NCI-H1436 (cell line): ENCODE measurements around the gene C1QTNF6.
"Not testable (repeated sequence)": the region's sequence is repeated elsewhere in the genome, so short reads cannot be mapped to it uniquely, and the experiment has no call there.

ENCODE experiments used
- DNase-seq: peaks from one replicate; lab custom pipeline; 2025; lab: John Stamatoyannopoulos, UW

C1QTNF6 gene

DNA sequence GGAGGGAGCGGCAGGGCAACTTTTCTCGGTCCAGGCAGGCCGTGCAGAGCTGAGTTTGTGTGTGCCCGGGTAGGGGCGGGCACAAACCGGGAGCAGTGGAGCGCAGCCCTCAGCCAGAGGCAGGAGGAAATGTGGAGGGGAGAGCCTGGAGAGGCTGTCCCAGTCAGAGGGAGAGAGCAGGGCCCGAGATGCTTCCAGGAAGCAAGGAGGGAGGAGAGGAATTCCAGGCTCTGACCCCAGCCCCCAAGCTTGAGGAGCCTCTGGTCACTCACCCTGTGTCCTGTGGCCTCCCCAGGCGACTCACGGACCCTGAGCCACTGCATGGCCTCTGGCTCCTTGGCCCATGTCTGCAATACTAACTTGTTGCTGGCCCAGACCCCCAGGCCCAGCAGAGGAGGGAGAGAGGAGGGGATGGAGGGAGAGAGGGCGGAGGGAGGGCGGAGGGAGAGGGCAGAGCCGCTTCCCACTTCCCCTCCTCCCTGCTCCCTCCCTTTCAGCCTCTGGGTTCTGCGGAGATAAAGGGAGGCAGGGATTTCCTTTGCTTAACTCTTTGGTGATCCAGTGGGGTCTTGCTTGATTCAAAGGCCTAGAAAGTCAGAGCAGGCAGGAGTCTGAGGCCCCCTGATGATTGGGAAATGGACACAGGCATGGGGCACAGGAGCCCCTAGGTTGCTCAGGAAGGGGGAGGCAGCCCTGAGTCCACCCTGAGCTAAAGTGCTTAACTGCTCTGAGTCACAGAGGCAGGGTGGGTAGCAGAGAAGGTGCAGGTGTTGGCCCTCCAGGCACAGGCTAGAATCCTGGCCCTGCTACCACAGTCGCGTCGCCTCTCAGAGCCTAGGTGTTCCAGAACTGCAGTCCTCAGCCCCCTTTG lies at the start of gene C1QTNF6:
TSS of gene C1QTNF6 (minus strand) at position 357 of the 871 bp plus-strand sequence. CDS start at position 323, 34 bp downstream.
- no peak for DNase-seq

DNA sequence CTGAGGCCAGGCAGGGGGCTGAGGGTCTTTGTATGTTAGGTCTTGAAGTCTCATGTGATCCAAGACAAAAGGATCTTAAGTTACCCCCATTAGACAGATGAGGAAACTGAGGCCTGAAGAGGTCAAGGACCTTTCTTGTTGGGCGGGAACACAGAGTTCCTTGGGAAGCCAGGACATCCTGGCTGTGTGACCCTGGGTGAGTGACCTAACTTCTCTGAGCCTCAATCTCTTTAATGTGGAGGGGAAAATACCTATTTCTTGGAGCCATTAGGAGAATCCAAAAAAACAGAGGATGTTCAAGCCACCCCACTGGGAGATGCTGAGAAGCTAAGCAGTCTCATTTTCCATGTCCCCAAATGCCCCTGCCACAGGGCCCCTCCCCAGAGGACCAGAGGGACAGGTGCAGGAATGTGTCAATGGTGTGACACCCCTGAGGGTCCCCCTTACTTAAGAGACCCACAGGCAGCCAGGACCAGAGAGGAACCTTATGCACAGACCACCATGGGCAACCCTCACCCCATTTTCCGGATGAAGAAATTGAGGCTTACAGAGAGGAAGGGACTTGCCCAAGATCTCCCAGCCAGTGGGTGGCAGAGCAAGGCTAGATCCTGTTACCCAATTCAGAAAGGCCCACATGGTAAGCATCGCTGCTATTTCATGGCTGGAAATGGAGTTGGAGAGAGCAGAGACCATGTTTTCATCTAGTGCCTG lies 48.0 kb upstream of the C1QTNF6 start:
- no peak for DNase-seq

DNA sequence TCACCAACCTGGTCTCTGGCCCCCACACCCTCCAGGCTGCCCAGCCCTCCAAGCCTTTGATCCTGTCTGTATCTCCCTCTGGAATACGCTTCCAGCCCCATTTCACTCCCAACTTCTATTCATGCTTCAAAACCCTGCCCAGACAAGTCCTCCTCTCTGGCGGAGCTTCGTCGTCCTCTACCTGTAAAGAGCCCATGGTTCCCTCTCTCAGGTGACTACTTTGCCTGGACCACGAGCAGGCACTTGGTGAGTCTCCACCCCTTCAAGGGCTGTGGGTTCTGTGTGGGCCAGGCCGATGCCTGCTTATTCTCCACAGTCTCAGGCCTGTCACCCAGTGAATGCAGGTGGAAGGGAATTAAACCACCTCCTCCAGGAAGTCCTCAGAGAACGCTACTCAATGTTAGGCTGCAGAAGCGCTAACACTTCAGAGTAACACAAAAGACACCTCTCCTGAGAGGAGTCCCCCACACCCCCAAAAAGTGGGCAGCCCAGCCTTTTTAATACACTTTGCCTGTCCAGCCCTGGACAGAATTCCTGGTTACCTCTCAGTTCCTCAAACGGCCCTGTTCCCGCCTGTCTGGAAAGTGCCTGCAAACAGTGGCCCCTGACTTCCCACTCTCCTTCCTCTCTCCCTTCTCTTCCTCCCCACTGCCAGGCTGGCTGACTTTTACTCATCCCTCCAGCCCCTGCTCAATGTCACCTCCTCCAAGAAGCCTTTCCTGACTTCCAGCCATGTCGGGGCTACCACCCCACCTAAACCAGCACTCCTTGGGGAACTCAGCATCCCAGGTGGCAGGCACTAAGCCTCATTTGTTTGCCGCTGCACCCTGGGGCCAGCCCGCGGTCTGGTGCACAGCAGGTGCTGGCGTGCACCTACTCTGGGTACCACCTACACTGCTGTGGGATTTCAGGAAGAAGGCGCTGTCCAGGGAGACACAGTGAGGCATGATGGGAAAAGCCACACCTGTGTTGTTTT lies 47.0 kb upstream of the C1QTNF6 start:
- DNase-seq = no peak

DNA sequence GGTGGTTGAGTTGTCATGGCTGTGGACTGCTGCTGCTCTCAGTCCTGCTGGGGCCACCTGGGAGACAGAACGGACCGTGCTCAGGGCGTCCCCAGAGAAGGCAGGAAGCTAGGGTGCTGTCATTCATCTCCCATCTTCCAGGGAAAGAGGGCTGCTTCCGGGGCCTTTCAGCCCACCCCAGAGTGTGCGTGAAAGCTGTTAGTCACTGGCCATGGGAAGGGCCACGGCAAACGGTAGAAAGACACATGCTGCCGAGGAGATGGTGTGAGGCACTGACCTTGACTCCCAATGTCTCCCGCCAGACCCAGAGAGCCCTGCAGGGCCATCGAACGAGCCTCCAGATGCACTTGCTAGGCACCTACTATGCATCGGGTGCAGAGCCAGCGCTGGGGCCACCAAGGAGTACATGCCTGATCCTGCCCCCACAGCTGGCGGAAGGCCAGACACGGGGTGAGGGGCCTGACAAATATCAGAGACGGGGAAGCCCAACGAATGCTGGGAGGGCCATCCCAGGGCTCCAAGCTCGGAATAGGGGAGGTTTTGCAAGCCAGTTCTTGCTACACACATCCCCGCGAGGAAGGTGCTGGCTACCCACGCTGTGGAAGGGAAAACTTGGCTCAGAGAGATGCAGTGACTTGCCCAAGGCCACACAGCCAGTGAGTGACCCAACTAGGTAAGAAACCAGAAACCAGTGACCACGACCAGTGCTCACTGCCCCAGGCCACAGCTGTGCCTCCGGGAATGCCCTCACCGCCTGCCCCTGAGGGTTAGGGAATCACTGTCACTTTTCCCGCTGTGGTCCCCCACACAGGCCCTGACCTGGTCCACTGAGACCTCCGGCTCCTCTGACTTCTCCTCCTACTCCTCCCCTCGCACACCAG lies 45.9 kb upstream of the C1QTNF6 start:
- DNase-seq = no peak

DNA sequence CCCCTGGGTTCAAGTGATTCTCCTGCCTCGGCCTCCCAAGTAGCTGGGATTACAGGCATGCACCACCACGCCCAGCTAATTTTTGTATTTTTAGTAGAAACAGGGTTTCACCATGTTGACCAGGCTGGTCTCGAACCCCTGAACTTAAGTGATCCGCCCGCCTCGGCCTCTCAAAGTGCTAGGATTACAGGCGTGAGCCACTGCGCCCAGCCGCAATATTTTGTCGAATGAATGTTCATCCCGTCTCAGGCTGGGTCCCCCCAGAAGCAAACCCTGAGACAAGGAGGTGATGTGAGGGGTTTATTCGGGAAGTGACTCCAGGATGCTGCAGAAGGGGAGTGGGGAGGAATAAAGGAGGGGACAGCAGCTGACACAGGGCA lies 45.3 kb upstream of the C1QTNF6 start:
- DNase-seq = not testable (repeated sequence)

DNA sequence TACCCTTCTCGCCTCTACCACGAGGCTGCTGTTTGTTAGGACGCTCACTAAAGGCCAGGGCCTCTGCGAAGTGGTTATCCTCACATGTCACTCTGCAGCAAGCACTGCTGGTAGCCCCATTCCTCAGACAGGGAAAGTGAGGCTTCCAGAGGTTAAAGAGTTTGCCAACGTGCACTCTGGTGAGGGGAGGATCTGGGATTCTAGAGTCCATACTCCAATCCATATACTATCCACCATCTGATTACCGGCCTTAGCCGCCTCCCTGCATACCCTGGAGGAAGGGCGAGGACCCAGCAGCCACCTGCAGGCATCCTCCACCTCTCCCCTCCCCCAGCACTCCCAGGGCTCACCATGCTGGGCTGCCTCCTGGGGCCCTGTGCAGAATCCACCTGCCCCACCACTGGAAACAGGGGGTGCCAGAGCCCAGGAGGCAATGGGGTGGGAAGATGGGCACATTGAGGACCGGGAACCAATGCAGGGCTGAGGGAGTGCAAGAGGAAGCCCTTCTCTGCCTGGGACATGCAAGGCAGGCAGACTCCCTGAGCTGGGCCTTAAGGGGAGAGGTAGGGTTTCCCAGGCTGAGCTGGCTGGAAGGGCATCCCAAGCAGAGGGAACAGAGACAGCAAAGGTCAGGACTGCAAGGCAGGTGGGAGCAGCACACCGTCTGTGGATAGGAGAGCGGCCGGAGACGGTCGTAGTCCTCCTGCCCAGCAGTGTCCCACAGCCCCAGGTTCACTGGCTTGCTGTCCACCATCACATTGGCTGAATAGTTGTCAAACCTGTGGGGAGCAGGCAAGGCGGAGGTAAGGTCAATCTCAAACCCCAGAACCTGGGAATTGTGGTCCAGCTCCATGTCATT lies 44.3 kb upstream of the C1QTNF6 start:
- no peak for DNase-seq

DNA sequence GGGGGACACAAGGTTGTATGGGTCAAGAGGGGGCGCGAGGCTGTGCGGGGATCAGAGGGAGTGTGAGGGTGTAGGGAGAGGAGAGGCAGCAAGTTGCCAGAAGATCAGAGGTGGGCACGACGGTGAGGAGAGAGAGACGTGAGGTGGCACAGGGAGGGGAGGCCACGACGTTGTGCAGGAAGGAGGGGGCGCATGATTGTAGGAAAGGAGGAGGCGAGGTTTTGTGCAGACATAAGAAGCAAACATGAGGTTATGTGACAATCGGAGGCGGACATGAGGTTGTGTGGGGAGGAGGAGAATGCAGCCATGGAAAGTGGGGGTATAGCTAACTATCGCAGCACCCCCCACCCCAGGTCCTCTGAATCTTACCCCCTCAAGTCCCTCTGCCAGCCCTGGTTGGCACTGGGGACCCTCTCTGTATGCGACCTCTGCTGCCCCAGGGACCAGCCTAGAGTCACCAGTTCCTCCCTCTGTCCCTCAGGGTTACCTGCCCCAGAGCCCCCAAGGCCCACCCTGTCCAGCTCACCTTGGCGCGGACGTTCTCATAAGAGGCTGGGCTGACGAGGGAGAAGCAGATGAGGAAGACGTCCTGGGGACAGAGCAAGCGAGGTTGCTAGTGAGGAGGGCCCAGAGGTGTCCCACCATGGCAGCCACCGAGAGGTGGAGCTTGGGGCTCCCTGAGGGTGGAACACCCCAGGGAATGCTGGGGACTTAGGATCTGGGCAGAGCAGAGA lies 43.5 kb upstream of the C1QTNF6 start:
- DNase-seq = no peak

DNA sequence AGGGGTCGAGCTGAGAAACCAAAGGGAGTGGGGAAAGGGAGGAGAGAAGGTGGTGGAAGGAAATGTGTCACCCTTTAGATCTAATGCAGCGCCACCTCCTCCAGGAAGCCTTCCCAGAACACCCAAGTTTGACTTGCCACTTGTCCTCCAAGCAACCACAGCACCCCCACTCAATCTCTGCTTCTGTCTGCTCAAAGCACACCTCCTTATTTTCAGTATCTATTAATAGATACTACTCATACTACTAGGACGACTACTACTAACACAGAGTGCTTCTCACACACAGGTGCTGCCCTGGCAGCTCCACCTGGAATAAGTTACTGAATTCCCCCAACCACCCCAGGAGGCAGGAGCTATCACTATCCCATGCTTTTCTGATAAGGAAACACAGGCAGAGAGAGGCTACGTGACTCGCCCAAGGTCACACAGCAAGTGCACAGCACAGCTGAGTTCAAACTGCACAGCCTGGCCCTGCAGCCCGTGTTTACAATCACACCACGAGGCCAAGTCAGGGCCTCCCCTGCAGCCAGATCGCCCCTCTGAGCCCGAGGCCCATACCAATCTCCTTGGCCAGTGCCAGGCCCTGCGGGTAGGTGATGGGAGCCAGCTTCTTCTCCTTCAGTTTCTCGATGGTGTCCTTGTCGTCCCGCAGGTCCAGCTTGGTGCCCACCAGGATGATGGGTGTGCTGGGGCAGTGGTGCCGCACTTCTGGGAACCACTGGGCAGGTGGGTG lies 42.8 kb upstream of the C1QTNF6 start:
- DNase-seq = no peak

DNA sequence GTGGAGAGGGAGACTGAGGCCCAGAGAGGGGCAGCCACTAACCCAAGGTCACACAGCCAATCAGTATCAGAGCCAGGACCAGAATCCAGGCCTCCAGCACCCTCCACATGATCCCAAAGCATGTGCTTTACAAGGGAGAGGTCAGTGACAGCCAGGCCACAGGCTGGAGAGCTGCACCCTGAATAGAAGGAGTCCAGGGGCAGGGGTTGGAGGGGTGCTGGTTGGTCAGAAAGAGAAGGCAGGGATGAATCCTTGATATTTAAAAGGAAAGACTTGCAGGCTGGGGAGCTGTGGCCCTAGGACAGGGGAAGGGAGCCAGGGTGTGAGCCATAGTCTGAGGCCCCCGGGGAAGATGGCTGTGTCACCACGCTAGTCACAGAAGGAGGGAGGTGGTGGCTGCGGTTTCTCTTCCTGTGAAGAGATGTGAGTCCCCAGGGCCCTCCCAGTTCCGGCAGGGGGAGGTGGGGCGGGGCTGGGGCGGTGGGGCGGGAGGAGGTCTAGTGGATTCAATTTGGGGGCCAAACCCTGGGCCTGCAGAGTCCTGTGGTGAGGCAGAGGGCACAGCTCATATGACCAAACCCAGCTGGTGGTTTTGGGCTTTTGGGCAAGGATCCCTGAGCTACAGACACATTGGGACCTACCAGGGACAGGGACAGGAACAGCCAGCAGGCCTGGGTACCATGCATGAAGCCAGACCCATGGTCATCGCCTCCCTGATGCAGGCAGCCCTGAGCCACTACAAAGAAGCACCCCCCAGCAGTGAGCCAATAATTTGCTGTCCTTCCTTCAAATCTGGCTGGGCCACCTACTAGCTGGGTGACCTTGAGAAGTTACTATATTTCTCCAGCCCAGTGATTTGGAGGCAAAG lies 42.0 kb upstream of the C1QTNF6 start:
- no peak for DNase-seq

DNA sequence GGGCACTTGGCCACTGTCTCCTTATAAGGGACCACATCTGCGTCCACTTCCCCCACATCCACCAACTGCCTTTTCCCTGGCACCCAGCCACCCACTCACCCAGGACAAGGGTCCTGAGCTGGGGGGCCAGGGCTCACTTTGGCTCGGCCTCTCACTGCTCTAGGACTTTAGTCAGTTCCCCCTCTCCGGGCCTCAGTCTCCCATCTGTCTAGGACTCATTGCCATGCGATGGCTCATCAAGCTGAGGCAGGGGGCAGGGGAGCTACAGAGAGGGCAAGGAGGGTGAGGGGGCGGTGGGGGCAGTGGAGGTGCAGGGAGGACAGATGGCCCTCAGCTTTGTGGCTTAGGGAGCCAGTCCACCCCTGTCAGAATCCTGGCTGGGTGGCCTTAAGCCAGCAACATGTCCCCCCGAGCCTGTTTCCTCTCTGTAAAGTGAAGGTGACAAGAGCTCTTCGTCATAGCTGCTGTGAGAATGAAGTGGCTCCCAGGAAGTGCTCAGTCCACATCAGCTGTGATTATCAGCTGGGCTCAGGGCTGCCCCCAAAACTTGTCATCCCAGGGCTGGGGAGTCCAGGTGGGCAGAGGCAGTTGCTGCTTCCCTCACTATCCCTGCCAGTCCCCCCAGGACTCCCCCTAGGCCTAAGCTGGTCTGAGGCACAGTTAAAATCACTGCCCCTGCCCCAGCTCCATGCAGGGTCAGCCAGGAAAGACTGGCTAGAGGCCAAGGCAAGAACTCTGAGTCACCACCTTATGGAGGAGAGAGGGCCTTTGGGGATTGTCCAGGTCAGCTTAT lies 41.2 kb upstream of the C1QTNF6 start:
- no peak for DNase-seq

DNA sequence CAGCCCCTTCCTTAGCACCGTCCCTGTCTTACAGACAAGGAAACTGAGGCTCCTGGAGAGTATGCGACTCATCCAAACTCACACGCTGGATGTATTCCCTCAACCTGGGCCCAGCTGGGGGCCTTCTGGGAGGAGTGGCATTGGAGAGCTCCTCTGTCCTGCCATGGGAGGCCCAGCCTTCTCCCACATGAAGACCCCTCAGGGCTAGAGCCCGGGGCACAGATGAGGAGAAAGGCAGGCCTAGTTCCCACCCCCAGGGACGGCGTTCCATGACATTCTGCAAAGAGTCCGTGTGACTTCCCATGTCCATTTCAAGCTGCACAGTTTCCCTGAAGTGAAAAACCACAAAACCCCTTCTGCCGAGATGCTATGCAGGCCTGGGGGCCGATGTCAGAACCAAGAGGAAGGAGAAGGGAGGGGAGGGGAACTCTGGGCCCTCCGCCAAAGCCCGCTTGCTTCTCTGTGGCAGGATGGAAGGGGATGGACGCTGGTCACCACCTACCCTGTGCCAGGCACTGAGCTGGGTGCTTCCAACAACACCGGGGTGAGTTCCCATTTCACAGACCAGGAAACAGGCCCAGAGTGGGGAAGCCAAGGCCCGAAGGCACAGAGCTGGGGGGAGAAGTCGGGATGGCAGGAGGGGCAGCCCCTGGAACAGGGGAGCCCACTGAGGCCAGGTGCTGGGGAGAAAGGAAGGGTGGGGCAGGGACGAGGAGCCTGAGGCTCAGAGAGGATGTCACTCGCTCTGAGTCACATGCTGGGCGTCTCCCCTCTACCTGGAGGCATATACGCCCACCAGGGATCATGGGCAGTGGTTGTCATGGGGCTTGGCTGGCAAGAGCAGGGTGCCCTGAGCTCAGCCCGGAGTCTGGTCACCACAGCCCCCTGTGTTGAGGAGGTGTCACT lies 40.3 kb upstream of the C1QTNF6 start:
- DNase-seq = no peak

DNA sequence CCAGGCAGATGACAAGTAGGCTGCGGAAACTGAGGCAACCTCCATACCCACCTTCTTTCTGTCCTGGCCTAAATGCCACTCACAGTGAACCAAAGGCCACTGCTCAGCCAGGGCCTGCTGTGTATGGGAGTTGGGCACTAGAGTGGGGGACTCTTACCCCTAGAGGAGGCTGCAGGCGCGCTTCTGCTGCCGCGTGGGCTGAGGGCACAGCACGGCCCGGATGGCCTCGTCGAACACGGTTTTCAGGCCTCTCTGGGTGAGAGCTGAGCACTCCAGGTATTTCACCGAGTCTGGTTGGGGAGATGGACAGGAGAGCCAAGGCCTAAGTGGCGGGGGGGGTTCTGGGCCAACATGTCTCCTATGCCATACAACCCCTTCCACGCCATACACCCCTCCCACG lies 38.5 kb upstream of the C1QTNF6 start:
- no peak for DNase-seq

DNA sequence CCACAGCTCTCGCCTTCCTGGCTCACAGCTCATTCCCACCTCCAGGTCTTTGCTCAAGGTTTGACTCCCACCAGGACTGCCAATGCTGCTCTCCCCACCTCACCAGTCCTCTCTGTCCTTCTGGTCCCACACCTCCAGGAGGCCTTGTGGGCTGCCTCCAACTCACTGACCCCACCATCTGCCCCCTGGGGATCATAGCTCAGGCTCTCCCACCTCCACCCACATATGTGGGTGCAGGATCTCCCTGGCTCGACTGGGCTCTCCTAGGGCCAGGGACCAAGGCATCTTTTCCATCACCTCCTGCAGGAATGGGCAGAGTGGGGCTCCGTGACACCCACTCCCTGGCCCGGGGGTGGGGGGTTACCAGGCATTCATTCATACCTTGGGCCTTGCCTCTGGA lies 38.0 kb upstream of the C1QTNF6 start:
- DNase-seq = no peak

DNA sequence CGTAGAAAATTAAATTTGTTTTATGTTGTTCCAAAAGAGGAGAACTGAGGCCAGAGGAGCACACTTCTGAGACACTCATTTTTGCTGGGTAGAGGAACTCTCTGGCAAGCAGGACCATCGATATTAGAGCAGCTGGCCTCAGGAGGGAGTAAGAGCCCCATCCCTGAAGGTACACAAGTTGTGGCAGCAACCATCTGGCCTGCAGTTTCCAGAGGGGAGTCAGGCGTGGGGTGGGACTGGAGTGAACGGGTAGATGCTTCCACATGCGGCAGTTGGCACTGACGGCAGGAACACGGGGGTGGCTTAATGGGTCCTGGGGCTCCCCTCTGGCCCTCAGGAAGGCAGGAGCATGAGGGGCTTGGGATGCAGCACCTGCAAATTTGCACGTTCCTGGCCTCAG lies 37.4 kb upstream of the C1QTNF6 start:
- DNase-seq = no peak

DNA sequence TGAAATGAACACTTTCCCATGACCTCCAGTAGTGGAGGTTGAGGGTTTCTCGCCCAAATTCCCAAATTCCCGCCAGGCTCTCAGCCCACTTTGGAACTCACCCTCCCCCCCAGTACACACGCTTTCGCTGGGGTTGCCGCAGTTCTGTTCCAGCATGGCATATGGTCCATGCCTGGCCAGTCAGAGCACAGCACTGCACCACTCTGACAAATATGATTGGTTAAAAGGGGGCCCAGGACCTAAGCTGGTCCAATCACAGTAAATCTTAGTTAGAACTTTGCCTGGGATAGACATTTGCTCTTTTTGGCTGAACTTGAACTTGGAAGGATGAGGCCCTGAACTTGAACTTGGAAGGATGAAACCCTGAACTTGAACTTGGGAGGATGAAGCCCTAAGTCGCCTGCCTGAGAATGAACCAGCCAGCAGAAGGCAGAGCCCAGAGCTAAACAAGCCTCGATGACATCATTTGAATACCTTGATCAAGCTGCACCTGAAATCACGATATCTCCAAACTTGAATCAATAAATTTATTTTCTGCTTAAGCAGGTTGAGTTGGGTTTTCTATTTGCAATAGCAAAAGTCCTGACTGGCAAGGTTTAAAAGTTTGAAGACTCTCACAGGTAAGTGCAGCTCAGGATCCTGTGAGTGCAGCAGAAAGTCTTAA lies 36.8 kb upstream of the C1QTNF6 start:
- no peak for DNase-seq
